Stimulated activated CD4-positive, alpha-beta T cell treated with anti-CD3 and anti-CD28 coated beads, Interleukin-4, amount 100 ng/mL, for 1 hour (primary cell): ENCODE results near the gene TCF25.
A peak's percentile ranks its signal among the peaks of the same experiment; 100 is the strongest.
"Not testable (repeated sequence)": the region's sequence is repeated elsewhere in the genome, so short reads cannot be mapped to it uniquely, and the experiment has no call there.

ENCODE experiments used
- DNase-seq: peaks from one replicate; pipeline ENCODE4 v3.0.0-alpha.2; 2020

Gene TCF25

GRCh38 chr16:89845417-89845816 lies 28.0 kb upstream of the TCF25 start:
- no peak for DNase-seq

GRCh38 chr16:89847051-89847939 lies 26.1 kb upstream of the TCF25 start:
- no peak for DNase-seq

GRCh38 chr16:89847940-89848297 lies 25.5 kb upstream of the TCF25 start:
- DNase-seq, result no peak

- DNase-seq, result no peak
Observed at GRCh38 chr16:89848974-89849373, 24.4 kb upstream of the TCF25 start.

- no peak for DNase-seq
Observed at GRCh38 chr16:89853306-89853993, 19.9 kb upstream of the TCF25 start.

- no peak for DNase-seq
Observed at GRCh38 chr16:89855301-89855945, 18.0 kb upstream of the TCF25 start.

- no peak for DNase-seq
Observed at GRCh38 chr16:89855986-89856385, 17.4 kb upstream of the TCF25 start.

GRCh38 chr16:89858973-89859614 lies 14.3 kb upstream of the TCF25 start:
- no peak for DNase-seq

- DNase-seq, result no peak
Observed at GRCh38 chr16:89859615-89860007, 13.8 kb upstream of the TCF25 start.

GRCh38 chr16:89860747-89861304 lies 12.6 kb upstream of the TCF25 start:
- peak; percentile 75 for DNase-seq

- no peak for DNase-seq
Observed at GRCh38 chr16:89861648-89862047, 11.7 kb upstream of the TCF25 start.

GRCh38 chr16:89862732-89863131 lies 10.7 kb upstream of the TCF25 start:
- DNase-seq, result no peak

- DNase-seq, result no peak
Observed at GRCh38 chr16:89863741-89864526, 9.5 kb upstream of the TCF25 start.

- DNase-seq, result no peak
Observed at GRCh38 chr16:89864527-89864820, 8.9 kb upstream of the TCF25 start.

- DNase-seq, result no peak
Observed at GRCh38 chr16:89867918-89868317, 5.5 kb upstream of the TCF25 start.

- no peak for DNase-seq
Observed at GRCh38 chr16:89869911-89870310, 3.5 kb upstream of the TCF25 start.

- DNase-seq, result no peak
Observed at GRCh38 chr16:89870440-89870839, 3.0 kb upstream of the TCF25 start.

- DNase-seq, result no peak
Observed at GRCh38 chr16:89871895-89872294, 1.5 kb upstream of the TCF25 start.

GRCh38 chr16:89873972-89874689 lies 739 bp downstream of the TCF25 start:
- DNase-seq, result peak; percentile 93

- DNase-seq, result not testable (repeated sequence)
Observed at GRCh38 chr16:89879123-89879522, 5.7 kb downstream of the TCF25 start.

- DNase-seq, result no peak
Observed at GRCh38 chr16:89880477-89881367, 7.3 kb downstream of the TCF25 start.
